Caco-2 (cell line): ENCODE results near the gene PROSER2. TPM values are rescaled to one million over a fixed set of nuclear protein-coding genes. Genes with fewer than 3 reads are reported as not detected.
A peak's percentile ranks its signal among the peaks of the same experiment; 100 is the strongest.

Source experiments
- BruUV-seq: library from RNA; stranded (reverse); fragments of 400-500 nt; replicated peaks from 2 replicates; lab custom pipeline; 2021; lab: Mats Ljungman, UMichigan
- CTCF ChIA-PET: fragments of 300-600 bp; sonication (Branson Sonifier 250); formaldehyde crosslinking; loops from one replicate; lab custom pipeline; 2022; ENCODE audit warnings: antibody characterized with exemption; lab: Charles Lee
- POLR2A ChIA-PET: fragments of 300-600 bp; sonication (Branson Sonifier 250); formaldehyde crosslinking; loops from one replicate; lab custom pipeline; 2022; ENCODE audit warnings: antibody characterized with exemption; lab: Charles Lee
- DNase-seq, 2 experiments: peaks; one replicate each; pipeline versions ENCODE4 v3.0.0 to v3.0.0-alpha.2; 2020 to 2022
- H3K27me3 ChIP-seq: replicated peaks from 2 replicates; pipeline ENCODE4 v1.6.0; 2011; ENCODE audit warnings: low read length; ENCODE audit not compliant: control insufficient read depth, insufficient read depth
- H3K36me3 ChIP-seq: 2 replicates; pipeline ENCODE4 v1.5.1; 2011; ENCODE audit warnings: low read length; ENCODE audit not compliant: control insufficient read depth, insufficient read depth
- H3K4me1 ChIP-seq: fragments of 250-450 bp; sonication (Bioruptor Pico); 2 replicates; pipeline ENCODE4 v1.5.1; 2020; ENCODE audit warnings: mild to moderate bottlenecking
- H3K4me3 ChIP-seq: 2 replicates; pipeline ENCODE4 v1.5.1; 2011; ENCODE audit warnings: low read depth, mild to moderate bottlenecking, control low read depth, low read length
- H3K9me3 ChIP-seq: fragments of 250-450 bp; sonication (Bioruptor Pico); 2 replicates; pipeline ENCODE4 v1.5.1; 2020; ENCODE audit warnings: mild to moderate bottlenecking, moderate library complexity
- H3K27ac Mint-ChIP-seq: one replicate; pipeline ENCODE4 v1.8.0; 2022; ENCODE audit warnings: mixed read lengths; ENCODE audit not compliant: unreplicated experiment
- H3K27me3 Mint-ChIP-seq: one replicate; pipeline ENCODE4 v1.8.0; 2022; ENCODE audit warnings: mixed read lengths; ENCODE audit not compliant: insufficient read depth, unreplicated experiment
- H3K36me3 Mint-ChIP-seq: one replicate; pipeline ENCODE4 v1.8.0; 2022; ENCODE audit warnings: mild to moderate bottlenecking, mixed read lengths; ENCODE audit not compliant: insufficient read depth, unreplicated experiment
- H3K4me1 Mint-ChIP-seq: one replicate; pipeline ENCODE4 v1.8.0; 2022; ENCODE audit warnings: low read depth, mixed read lengths; ENCODE audit not compliant: unreplicated experiment
- H3K4me3 Mint-ChIP-seq: one replicate; pipeline ENCODE4 v1.8.0; 2022; ENCODE audit warnings: mild to moderate bottlenecking, moderate library complexity, mixed read lengths; ENCODE audit not compliant: unreplicated experiment
- H3K9me3 Mint-ChIP-seq: one replicate; pipeline ENCODE4 v1.8.0; 2022; ENCODE audit warnings: mixed read lengths; ENCODE audit not compliant: unreplicated experiment
- intact Hi-C: fragments of 100-400 bp; cut with micrococcal nuclease; formaldehyde crosslinking; loops from one replicate; pipeline ENCODE4 v1.10.0; 2022; ENCODE audit not compliant: unreplicated experiment
- total RNA-seq: library from RNA; stranded (reverse); gene quantifications from 2 replicates; pipeline ENCODE4 v1.2.3, GENCODE V29; 2022
- TF ChIP-seq, protein P1 (sequence below), 2 experiments: fragments of 200-600 bp in 1 of 2; IDR thresholded peaks; 1 replicate in 1 of 2; 2 replicates in 1 of 2; pipeline versions ENCODE4 v1.5.1 to v1.8.0; 2011 to 2022; ENCODE audit warnings: antibody characterized with exemption in 1 of 2, control low read depth in 1 of 2, inconsistent platforms in 1 of 2, low read depth in 1 of 2, low read length in 1 of 2, mild to moderate bottlenecking in 1 of 2, moderate library complexity in 1 of 2; ENCODE audit not compliant: insufficient read depth in 1 of 2, severe bottlenecking in 1 of 2, unreplicated experiment in 1 of 2

The PROSER2 gene
- total RNA-seq, 1 experiment from 2014 or later, result 134 TPM

DNA sequence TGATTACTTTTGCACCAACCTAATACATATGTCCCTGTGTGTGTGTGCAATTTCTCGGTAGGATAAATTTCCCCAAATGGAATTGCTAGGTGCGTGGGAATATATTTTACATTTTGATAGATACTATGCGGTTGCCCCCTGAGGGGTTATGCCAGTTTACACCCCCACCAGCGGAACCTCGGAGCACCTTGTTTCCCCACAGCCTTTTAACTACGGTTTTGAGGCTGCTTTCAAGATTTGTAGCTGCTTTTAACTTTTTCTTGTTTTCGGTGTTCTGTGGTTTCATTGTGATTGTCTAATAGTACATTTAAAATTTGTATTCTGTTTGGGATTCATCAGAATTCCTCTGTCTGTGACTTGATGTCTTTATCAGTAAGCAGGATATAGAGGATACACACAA is 22.0 kb downstream of the PROSER2 start:
- no peak for DNase-seq
- peak overlapping the region; percentile 91 for H3K27ac Mint-ChIP-seq
- H3K36me3 Mint-ChIP-seq, result peaks cover 92% of the 10 kb centered on the region
- POLR2A ChIA-PET, result interaction anchor here (0.9 kb wide), 1 partner anchor 50 kb away, joined by 3 read pairs; no protein-coding TSS in a partner anchor
- BruUV-seq, result no TSS peak
- Histone ChIP-seq H3K4me1 (peaks cover 75% of the 10 kb centered on the region), H3K36me3 (peaks cover 1% of the 10 kb centered on the region), H3K4me3 (no peak overlapping the region), H3K27me3 (no peaks in the 10 kb centered on the region), H3K9me3 (no peaks in the 10 kb centered on the region)
- H3K4me1 Mint-ChIP-seq, result peaks cover 69% of the 10 kb centered on the region
- H3K9me3 Mint-ChIP-seq, result peaks cover 6% of the 10 kb centered on the region
- TF ChIP-seq, protein P1, sequence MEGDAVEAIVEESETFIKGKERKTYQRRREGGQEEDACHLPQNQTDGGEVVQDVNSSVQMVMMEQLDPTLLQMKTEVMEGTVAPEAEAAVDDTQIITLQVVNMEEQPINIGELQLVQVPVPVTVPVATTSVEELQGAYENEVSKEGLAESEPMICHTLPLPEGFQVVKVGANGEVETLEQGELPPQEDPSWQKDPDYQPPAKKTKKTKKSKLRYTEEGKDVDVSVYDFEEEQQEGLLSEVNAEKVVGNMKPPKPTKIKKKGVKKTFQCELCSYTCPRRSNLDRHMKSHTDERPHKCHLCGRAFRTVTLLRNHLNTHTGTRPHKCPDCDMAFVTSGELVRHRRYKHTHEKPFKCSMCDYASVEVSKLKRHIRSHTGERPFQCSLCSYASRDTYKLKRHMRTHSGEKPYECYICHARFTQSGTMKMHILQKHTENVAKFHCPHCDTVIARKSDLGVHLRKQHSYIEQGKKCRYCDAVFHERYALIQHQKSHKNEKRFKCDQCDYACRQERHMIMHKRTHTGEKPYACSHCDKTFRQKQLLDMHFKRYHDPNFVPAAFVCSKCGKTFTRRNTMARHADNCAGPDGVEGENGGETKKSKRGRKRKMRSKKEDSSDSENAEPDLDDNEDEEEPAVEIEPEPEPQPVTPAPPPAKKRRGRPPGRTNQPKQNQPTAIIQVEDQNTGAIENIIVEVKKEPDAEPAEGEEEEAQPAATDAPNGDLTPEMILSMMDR (IDR thresholded peaks at IDR 0.05; ENCODE audit: insufficient read depth in 1 of 2, low read depth in 1 of 2, low read length in 1 of 2, severe bottlenecking in 1 of 2, unreplicated experiment in 1 of 2), result no peak
- H3K4me3 Mint-ChIP-seq, result no peak overlapping the region
- CTCF ChIA-PET, result no interaction called here
- intact Hi-C loops, result no loop called here
- H3K27me3 Mint-ChIP-seq, result peaks cover 2% of the 10 kb centered on the region

DNA sequence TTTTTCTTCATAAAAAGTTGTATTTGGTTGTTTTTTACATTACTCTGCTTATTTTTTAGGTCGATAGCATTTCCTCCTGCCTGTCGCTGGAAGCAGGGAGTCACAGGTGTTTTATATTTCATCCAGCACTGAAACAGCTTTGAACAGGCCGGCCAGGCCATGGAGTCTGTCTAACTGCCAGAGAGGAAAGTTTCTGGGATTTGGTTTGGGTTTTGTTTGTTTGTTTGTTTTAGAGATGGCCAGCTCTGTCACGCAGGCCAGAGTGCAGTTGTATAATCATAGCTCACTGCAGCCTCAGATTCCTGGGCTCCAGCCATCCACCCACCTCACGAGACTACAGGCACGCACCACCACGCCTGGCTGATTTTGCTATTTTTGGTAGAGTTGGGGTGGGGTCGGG is 23.4 kb downstream of the PROSER2 start:
- H3K27me3 ChIP-seq, result no peaks in the 10 kb centered on the region
- intact Hi-C loops, result no loop called here
- peaks cover 92% of the 10 kb centered on the region for H3K36me3 Mint-ChIP-seq
- CTCF ChIA-PET, result no interaction called here
- peaks cover 2% of the 10 kb centered on the region for H3K36me3 ChIP-seq
- H3K27me3 Mint-ChIP-seq, result peaks cover 2% of the 10 kb centered on the region
- H3K27ac Mint-ChIP-seq, result peak overlapping the region; percentile 91
- no TSS peak for BruUV-seq
- H3K9me3 ChIP-seq, result no peaks in the 10 kb centered on the region
- no peak for DNase-seq
- POLR2A ChIA-PET, result interaction anchor here (0.6 to 1.7 kb wide), 4 partner anchors 13 to 29 kb away, joined by 3 to 8 read pairs (median 6); no protein-coding TSS in a partner anchor
- H3K4me1 ChIP-seq, result peaks cover 71% of the 10 kb centered on the region
- H3K9me3 Mint-ChIP-seq, result peaks cover 6% of the 10 kb centered on the region
- peaks cover 58% of the 10 kb centered on the region for H3K4me1 Mint-ChIP-seq
- H3K4me3 ChIP-seq, result no peak overlapping the region
- no peak overlapping the region for H3K4me3 Mint-ChIP-seq
- TF ChIP-seq, protein P1 (IDR thresholded peaks at IDR 0.05; ENCODE audit: insufficient read depth in 1 of 2, low read depth in 1 of 2, low read length in 1 of 2, severe bottlenecking in 1 of 2, unreplicated experiment in 1 of 2), result no peak

DNA sequence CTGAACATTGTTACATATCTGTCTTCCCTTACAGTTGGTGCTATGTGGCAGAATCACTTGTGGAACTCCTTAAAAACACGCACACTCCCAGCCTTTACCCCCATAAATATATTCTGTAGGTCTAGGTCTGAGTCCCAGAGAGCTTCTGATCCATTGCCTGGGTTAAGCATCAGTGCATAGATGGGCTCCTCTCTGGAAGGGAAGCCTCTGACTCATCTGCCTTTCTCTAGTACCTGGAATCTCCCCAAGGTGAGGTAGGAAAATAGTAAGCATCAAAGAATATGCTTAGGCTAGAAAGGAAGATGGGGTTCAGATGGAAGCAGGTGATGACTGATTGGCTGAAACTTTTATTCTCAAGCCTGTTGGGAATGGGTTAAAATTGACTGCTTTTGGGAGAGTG is 26.1 kb downstream of the PROSER2 start:
- H3K4me3 ChIP-seq, result no peak overlapping the region
- TF ChIP-seq, protein P1 (IDR thresholded peaks at IDR 0.05; ENCODE audit: insufficient read depth in 1 of 2, low read depth in 1 of 2, low read length in 1 of 2, severe bottlenecking in 1 of 2, unreplicated experiment in 1 of 2), result no peak
- H3K9me3 ChIP-seq, result no peaks in the 10 kb centered on the region
- ChIA-PET POLR2A (no interaction called here), CTCF (no interaction called here)
- H3K9me3 Mint-ChIP-seq, result peaks cover 6% of the 10 kb centered on the region
- intact Hi-C loops, result no loop called here
- H3K4me3 Mint-ChIP-seq, result no peak overlapping the region
- H3K4me1 ChIP-seq, result peaks cover 60% of the 10 kb centered on the region
- peaks cover 55% of the 10 kb centered on the region for H3K4me1 Mint-ChIP-seq
- H3K36me3 ChIP-seq, result peaks cover 5% of the 10 kb centered on the region
- H3K27me3 Mint-ChIP-seq, result peaks cover 2% of the 10 kb centered on the region
- H3K36me3 Mint-ChIP-seq, result peaks cover 94% of the 10 kb centered on the region
- no TSS peak for BruUV-seq
- H3K27me3 ChIP-seq, result no peaks in the 10 kb centered on the region
- no peak for DNase-seq
- H3K27ac Mint-ChIP-seq, result peak overlapping the region; percentile 91
